Measurements from ENCODE around the gene XDH. TPM values are rescaled to one million over a fixed set of nuclear protein-coding genes. Genes with fewer than 3 reads are reported as not detected.

XDH gene
- total RNA-seq, 1 experiment from 2014 or later = 1.4 TPM

GRCh38 chr2:31314761-31315160, 99.8 kb downstream of the XDH start:
- no peaks in the 10 kb centered on the region for H3K4me1 ChIP-seq
- CTCF ChIA-PET = no interaction called here
- POLR2A ChIA-PET = no interaction called here
- H3K27me3 Mint-ChIP-seq (ENCODE audit: insufficient read depth, unreplicated experiment) = peaks cover 8% of the 10 kb centered on the region
- H3K27ac Mint-ChIP-seq (ENCODE audit: unreplicated experiment) = no peak overlapping the region
- H3K4me3 Mint-ChIP-seq (ENCODE audit: unreplicated experiment) = no peak overlapping the region
- no peaks in the 10 kb centered on the region for H3K9me3 ChIP-seq
- H3K36me3 Mint-ChIP-seq (ENCODE audit: insufficient read depth, unreplicated experiment) = no peaks in the 10 kb centered on the region
- H3K36me3 ChIP-seq (ENCODE audit: control insufficient read depth, insufficient read depth, low read length) = no peaks in the 10 kb centered on the region
- no peaks in the 10 kb centered on the region; the same call in 1 of the 2 replicates for H3K27me3 ChIP-seq (replicated peaks; ENCODE audit: control insufficient read depth, insufficient read depth, low read length)
- no peaks in the 10 kb centered on the region for H3K4me1 Mint-ChIP-seq (ENCODE audit: low read depth, unreplicated experiment)
- H3K4me3 ChIP-seq (ENCODE audit: low read depth, low read length) = no peak overlapping the region
- no peaks in the 10 kb centered on the region for H3K9me3 Mint-ChIP-seq (ENCODE audit: unreplicated experiment)
- BruUV-seq (replicated peaks) = no TSS peak
- intact Hi-C loops (cut with micrococcal nuclease; ENCODE audit: unreplicated experiment) = no loop called here
- TF ChIP-seq CTCF (IDR thresholded peaks at IDR 0.05; ENCODE audit: insufficient read depth in 1 of 2, low read depth in 1 of 2, low read length in 1 of 2, severe bottlenecking in 1 of 2, unreplicated experiment in 1 of 2) = no peak
- DNase-seq = no peak

- no peaks in the 10 kb centered on the region for H3K36me3 ChIP-seq (ENCODE audit: control insufficient read depth, insufficient read depth, low read length)
- H3K4me1 Mint-ChIP-seq (ENCODE audit: low read depth, unreplicated experiment) = no peaks in the 10 kb centered on the region
- no peak overlapping the region for H3K4me3 ChIP-seq (ENCODE audit: low read depth, low read length)
- no TSS peak for BruUV-seq (replicated peaks)
- no peaks in the 10 kb centered on the region for H3K9me3 Mint-ChIP-seq (ENCODE audit: unreplicated experiment)
- H3K27me3 Mint-ChIP-seq (ENCODE audit: insufficient read depth, unreplicated experiment) = peaks cover 12% of the 10 kb centered on the region
- intact Hi-C loops (cut with micrococcal nuclease; ENCODE audit: unreplicated experiment) = no loop called here
- no peak overlapping the region for H3K4me3 Mint-ChIP-seq (ENCODE audit: unreplicated experiment)
- POLR2A ChIA-PET = no interaction called here
- H3K36me3 Mint-ChIP-seq (ENCODE audit: insufficient read depth, unreplicated experiment) = no peaks in the 10 kb centered on the region
- no peak for DNase-seq
- no peaks in the 10 kb centered on the region for H3K9me3 ChIP-seq
- H3K27ac Mint-ChIP-seq (ENCODE audit: unreplicated experiment) = no peak overlapping the region
- TF ChIP-seq CTCF (IDR thresholded peaks at IDR 0.05; ENCODE audit: insufficient read depth in 1 of 2, low read depth in 1 of 2, low read length in 1 of 2, severe bottlenecking in 1 of 2, unreplicated experiment in 1 of 2) = no peak
- no peaks in the 10 kb centered on the region for H3K4me1 ChIP-seq
- CTCF ChIA-PET = no interaction called here
- H3K27me3 ChIP-seq (replicated peaks; ENCODE audit: control insufficient read depth, insufficient read depth, low read length) = no peaks in the 10 kb centered on the region; the same call in 1 of the 2 replicates
These were observed 101.6 kb downstream of the XDH start for GRCh38 chr2:31312898-31313297.

- no peak overlapping the region for H3K4me3 ChIP-seq (ENCODE audit: low read depth, low read length)
- H3K36me3 Mint-ChIP-seq (ENCODE audit: insufficient read depth, unreplicated experiment) = no peaks in the 10 kb centered on the region
- no peak overlapping the region for H3K4me3 Mint-ChIP-seq (ENCODE audit: unreplicated experiment)
- H3K27me3 ChIP-seq (replicated peaks; ENCODE audit: control insufficient read depth, insufficient read depth, low read length) = no peaks in the 10 kb centered on the region; the same call in 1 of the 2 replicates
- H3K36me3 ChIP-seq (ENCODE audit: control insufficient read depth, insufficient read depth, low read length) = no peaks in the 10 kb centered on the region
- intact Hi-C loops (cut with micrococcal nuclease; ENCODE audit: unreplicated experiment) = no loop called here
- H3K27ac Mint-ChIP-seq (ENCODE audit: unreplicated experiment) = no peak overlapping the region
- no peaks in the 10 kb centered on the region for H3K4me1 ChIP-seq
- no peak for DNase-seq
- no peaks in the 10 kb centered on the region for H3K9me3 ChIP-seq
- no TSS peak for BruUV-seq (replicated peaks)
- no peak for TF ChIP-seq CTCF (IDR thresholded peaks at IDR 0.05; ENCODE audit: insufficient read depth in 1 of 2, low read depth in 1 of 2, low read length in 1 of 2, severe bottlenecking in 1 of 2, unreplicated experiment in 1 of 2)
- H3K27me3 Mint-ChIP-seq (ENCODE audit: insufficient read depth, unreplicated experiment) = peaks cover 5% of the 10 kb centered on the region
- CTCF ChIA-PET = no interaction called here
- POLR2A ChIA-PET = no interaction called here
- H3K9me3 Mint-ChIP-seq (ENCODE audit: unreplicated experiment) = no peaks in the 10 kb centered on the region
- H3K4me1 Mint-ChIP-seq (ENCODE audit: low read depth, unreplicated experiment) = no peaks in the 10 kb centered on the region
These were observed 109.7 kb downstream of the XDH start for GRCh38 chr2:31304816-31305215.
